ENCODE measurements around the gene SLC11A1.

- TF ChIP-seq CTCF (IDR thresholded peaks at IDR 0.05): no peak
- TF ChIP-seq POLR2A (IDR thresholded peaks at IDR 0.05): no peak
Measured at GRCh38 chr2:218435003-218435982, 53.2 kb downstream of the SLC11A1 start.

Data from heart left ventricle (tissue), 13 donors.